Measurements from ENCODE around the gene ACAP3.

ACAP3 gene

DNA sequence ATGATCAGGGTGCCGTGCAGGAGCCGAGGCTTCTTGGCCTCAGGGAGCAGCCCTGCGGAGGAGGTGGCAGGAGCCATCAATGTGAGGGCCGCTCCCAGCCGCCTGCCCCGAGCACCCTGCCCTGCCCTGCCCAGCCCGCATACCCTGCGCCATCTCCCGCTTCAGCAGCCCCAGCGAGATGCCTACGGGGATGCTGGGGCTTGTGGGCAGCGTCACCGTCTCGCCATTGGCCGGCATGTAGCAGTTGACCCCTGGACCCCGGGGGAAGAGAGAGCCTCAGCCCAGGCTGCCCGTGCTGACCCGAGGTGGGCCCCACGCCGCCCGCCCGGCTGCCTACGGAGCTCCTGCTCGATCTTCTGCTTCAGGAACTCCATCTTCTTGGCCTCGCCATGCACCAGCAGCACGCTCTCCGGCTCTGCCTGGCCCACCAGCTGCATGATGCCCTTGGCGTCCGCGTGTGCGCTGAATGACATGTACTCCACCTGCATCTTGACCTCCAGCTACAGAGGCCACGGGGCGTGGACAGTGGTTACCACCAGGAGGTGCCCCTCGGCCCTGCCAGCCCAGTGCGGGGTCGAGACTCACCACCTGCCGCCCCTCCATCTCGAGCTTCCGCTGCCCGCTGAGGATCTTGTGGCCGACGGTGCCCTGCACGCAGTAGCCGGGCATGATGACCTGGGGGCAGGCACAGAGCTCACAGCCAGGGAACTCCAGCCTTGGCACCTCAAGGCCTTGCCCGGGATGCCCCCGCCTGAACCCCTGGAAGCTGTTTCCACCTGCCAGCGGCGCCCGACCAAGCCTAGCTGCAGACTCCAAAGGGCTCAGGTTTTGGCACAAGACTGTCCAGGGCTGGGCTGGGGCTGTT, 5.0 kb upstream of the ACAP3 start:
- TF ChIP-seq, protein P1, sequence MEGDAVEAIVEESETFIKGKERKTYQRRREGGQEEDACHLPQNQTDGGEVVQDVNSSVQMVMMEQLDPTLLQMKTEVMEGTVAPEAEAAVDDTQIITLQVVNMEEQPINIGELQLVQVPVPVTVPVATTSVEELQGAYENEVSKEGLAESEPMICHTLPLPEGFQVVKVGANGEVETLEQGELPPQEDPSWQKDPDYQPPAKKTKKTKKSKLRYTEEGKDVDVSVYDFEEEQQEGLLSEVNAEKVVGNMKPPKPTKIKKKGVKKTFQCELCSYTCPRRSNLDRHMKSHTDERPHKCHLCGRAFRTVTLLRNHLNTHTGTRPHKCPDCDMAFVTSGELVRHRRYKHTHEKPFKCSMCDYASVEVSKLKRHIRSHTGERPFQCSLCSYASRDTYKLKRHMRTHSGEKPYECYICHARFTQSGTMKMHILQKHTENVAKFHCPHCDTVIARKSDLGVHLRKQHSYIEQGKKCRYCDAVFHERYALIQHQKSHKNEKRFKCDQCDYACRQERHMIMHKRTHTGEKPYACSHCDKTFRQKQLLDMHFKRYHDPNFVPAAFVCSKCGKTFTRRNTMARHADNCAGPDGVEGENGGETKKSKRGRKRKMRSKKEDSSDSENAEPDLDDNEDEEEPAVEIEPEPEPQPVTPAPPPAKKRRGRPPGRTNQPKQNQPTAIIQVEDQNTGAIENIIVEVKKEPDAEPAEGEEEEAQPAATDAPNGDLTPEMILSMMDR (IDR thresholded peaks at IDR 0.05; ENCODE audit: insufficient read depth, missing control alignments) = no peak
- DNase-seq (ENCODE audit: insufficient read length, low spot score) = no peak
- FAIRE-seq = no peak

DNA sequence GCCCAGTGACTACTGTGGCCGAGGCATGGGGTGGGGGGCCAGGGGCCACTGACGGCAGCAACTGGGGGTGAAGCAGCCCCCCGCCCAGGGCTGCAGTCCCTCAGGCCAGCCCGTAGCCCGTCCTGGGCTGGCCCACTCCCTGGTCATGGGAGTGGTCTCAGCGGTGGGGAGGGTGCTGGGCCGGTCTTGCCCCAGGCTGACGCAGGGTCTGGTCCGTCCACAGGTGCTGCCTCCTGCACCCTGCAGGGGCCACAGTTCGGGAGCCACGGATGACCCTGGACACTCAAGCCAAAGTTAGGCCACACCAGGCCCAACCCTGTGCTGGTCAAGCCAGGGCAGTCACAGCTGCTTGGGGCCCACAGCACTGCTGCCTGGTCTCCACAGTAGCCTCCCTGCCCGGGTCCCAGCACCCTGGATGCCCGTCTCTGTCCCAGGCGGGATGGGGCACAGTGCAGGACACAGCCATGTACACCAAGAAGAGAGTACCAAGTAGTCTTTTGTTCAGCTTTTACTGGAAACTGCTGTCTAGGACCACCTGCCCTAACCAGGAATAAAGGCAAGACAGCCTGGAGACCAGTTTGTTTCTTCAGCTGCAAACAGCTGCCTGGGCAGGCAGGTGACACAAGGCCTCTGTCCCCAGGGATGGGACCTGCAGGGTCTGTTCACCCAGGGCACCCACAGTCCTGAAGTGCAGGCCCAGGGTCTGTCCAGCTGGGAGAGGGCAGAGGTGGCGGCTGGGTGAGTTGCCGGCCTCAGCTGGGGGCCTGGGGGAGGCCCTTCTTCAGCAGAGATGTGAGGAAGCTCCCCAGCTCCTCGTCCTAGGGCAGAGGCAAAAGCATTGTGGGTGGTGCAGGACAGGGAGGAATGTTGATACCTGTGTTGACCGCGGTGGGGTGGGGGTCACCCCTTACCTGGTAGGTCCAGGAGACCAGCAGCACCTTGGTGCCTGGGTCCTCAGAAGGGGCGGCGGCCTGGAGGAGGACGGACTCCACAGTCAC, 3.7 kb upstream of the ACAP3 start:
- no peak for DNase-seq (ENCODE audit: insufficient read length, low spot score)
- TF ChIP-seq, protein P1 (IDR thresholded peaks at IDR 0.05; ENCODE audit: insufficient read depth, missing control alignments) = no peak
- FAIRE-seq = no peak

DNA sequence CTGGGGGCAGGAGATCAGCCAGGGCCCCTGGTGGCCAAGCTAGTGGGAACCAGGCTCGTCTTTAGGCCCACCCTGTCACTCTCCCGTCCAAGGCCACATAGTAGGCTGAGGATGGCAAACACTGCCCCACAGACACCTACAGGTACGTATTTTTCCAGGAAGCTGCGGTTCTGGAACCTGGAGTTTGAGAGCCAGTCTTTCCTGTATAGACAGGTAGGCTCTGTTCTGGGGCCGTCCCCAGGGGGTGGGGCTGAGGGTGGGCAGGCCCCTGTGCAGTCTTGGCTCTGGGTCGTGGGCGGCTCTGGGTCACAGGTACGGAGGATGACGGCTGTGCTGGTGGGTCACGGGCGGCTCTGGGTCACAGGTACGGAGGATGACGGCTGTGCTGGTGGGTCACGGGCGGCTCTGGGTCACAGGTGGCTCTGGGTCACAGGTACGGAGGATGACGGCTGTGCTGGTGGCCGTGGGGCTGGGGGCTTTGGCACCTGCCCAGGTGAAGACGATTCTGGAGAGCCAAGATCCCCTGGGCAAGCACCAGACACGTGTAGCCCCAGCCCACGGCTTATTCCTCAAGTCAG, 2.8 kb upstream of the ACAP3 start:
- DNase-seq (ENCODE audit: insufficient read length, low spot score) = no peak
- TF ChIP-seq, protein P1 (IDR thresholded peaks at IDR 0.05; ENCODE audit: insufficient read depth, missing control alignments) = no peak
- FAIRE-seq = no peak

DNA sequence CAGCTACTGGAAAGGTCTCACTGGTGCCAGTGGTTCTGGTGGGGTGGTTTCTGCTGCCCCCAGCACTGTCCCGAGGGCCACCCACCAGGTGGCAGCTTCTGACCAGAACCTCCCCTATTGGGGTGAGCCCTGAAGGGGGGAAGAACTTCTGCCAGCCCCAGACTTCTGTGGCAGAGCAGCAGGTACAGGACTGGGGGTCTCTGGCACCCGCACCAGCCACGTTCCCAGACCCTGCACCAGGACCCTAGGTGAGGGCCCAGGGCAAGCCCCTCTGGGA, 2.3 kb upstream of the ACAP3 start:
- TF ChIP-seq, protein P1 (IDR thresholded peaks at IDR 0.05; ENCODE audit: insufficient read depth, missing control alignments) = no peak
- DNase-seq (ENCODE audit: insufficient read length, low spot score) = no peak
- FAIRE-seq = no peak

DNA sequence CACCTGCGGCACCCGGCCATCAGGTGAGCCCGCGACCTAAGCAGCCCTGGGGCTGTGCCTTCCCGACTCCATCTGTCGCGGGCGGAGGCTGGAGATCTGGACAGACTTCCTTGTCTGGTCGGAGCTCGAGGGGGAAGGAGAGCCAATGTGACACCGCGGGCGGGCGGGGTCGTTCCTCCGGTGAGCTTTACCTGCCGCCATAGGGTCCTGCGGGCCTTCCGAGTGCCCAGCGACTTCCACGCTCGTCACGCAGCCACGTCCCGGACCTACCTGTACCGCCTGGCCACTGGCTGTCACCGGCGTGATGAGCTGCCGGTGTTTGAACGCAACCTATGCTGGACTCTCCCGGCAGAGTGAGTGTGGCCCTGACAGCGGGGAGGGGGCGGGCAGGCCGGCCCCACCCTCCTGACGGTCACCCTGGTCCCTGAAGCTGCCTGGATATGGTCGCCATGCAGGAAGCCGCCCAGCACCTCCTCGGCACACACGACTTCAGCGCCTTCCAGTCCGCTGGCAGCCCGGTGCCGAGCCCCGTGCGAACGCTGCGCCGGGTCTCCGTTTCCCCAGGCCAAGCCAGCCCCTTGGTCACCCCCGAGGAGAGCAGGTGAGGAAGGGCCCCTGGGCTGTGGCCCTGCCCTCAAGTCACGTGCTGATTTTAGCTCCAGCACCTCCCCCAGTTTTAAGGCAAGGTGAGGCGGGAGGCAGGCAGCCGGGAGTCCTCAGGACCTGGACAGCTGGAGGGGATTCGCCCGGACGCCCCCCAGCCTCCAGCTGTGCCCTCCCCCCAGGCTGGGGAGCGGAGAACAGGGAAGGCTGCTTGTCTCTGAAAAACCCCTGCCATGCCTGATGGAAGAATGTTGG, 1.8 kb upstream of the ACAP3 start:
- DNase-seq (ENCODE audit: insufficient read length, low spot score) (no peak), FAIRE-seq (no peak)

DNA sequence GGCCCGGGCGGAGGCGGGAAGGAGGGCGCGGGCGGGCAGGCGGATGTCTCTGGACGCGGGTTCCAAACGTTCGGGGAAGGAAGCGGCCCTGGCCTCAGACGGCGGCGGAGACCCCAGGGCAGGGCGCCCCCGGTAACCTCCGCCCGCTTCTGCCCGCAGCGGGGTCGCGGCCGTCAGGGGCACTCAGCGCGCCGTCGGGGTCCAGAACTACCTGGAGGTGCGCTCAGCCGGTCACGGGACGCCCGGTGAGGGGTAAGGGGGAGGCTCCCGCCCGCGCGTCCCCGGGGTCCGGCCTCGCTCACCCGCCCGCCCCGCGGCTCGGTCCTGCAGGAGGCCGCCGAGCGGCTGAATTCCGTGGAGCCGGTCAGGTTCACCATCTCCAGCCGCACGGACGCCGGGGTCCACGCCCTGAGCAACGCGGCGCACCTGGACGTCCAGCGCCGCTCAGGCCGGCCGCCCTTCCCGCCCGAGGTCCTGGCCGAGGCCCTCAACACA, 1.1 kb upstream of the ACAP3 start:
- FAIRE-seq (no peak), DNase-seq (ENCODE audit: insufficient read length, low spot score) (no peak)
- TF ChIP-seq, protein P1 (IDR thresholded peaks at IDR 0.05; ENCODE audit: insufficient read depth, missing control alignments) = no peak

More for the DNA sequence above, 1.8 kb upstream of the ACAP3 start:
- TF ChIP-seq, protein P1 (IDR thresholded peaks at IDR 0.05; ENCODE audit: insufficient read depth, missing control alignments) = no peak

Measured in D721Med (cell line).